Large intestine (tissue), 3 donors: ENCODE measurements around the gene UPB1. TPM values are rescaled to one million over a fixed set of nuclear protein-coding genes. Genes with fewer than 3 reads are reported as not detected.

Experiments
- DNase-seq, 2 donors: peaks; one replicate each; pipeline versions ENCODE4 v3.0.0 to v3.0.0-alpha.2; 2013
- H3K27ac ChIP-seq: one replicate; pipeline ENCODE4 v1.5.1; 2013; ENCODE audit warnings: low read length
- H3K27me3 ChIP-seq: 2 replicates; pipeline ENCODE4 v1.6.1; 2013; ENCODE audit warnings: low read length; ENCODE audit not compliant: control insufficient read depth, insufficient read depth
- H3K36me3 ChIP-seq: 2 replicates; pipeline ENCODE4 v1.6.1; 2013; ENCODE audit warnings: low read length; ENCODE audit not compliant: control insufficient read depth, insufficient read depth
- H3K4me1 ChIP-seq: one replicate; pipeline ENCODE4 v1.6.1; 2013; ENCODE audit warnings: low read length; ENCODE audit not compliant: control insufficient read depth, insufficient read depth
- H3K4me3 ChIP-seq: one replicate; pipeline ENCODE4 v1.5.1; 2013; ENCODE audit warnings: low read length
- H3K9me3 ChIP-seq: one replicate; pipeline ENCODE4 v1.6.1; 2013; ENCODE audit warnings: mild to moderate bottlenecking, low read depth, low read length, moderate library complexity; ENCODE audit not compliant: control insufficient read depth
- WGBS: methylation state at CpG from one replicate; pipeline ENCODE4 v1.1.5; 2013; ENCODE audit warnings: low lambda C conversion rate; ENCODE audit not compliant: insufficient coverage; 5-methylcytosine and 5-hydroxymethylcytosine counted together
- polyA plus RNA-seq: library from polyadenylated mRNA; unstranded; fragments of 120-200 nt; gene quantifications from one replicate; pipeline ENCODE4 v1.2.1, GENCODE V29; 2013

The UPB1 gene
- polyA plus RNA-seq, 1 donor: 12.2 TPM

- H3K4me1 ChIP-seq: peaks cover 41% of the 10 kb centered on the region
These were observed 60.3 kb downstream of the UPB1 start, which contains the start of gene SNRPD3 for GRCh38 chr22:24555165-24556039. TSS of gene SNRPD3 (plus strand) at chr22:24555999. CDS start at chr22:24557675, 1,676 bp downstream.

GRCh38 chr22:24559471-24559870, 64.3 kb downstream of the UPB1 start:
- Histone ChIP-seq H3K4me1 (peaks cover 21% of the 10 kb centered on the region), H3K27ac (no peak overlapping the region), H3K9me3 (no peaks in the 10 kb centered on the region), H3K27me3 (no peaks in the 10 kb centered on the region), H3K4me3 (no peak overlapping the region), H3K36me3 (peaks cover 40% of the 10 kb centered on the region)
- no peak for DNase-seq
- WGBS: no CpG with 5 or more reads among the region's 4 CpGs

More at GRCh38 chr22:24555165-24556039, 60.3 kb downstream of the UPB1 start, which contains the start of gene SNRPD3:
- no peaks in the 10 kb centered on the region for H3K27me3 ChIP-seq
- peak within 1 kb of the TSS; percentile 96 for H3K27ac ChIP-seq
- no CpG with 5 or more reads among the region's 59 CpGs for WGBS
- H3K36me3 ChIP-seq: peaks cover 39% of the 10 kb centered on the region
- peak; percentile 99 for DNase-seq
- H3K4me3 ChIP-seq: peak within 1 kb of the TSS; percentile 93
- no peaks in the 10 kb centered on the region for H3K9me3 ChIP-seq

GRCh38 chr22:24563246-24563645, 68.1 kb downstream of the UPB1 start:
- peaks cover 53% of the 10 kb centered on the region for H3K36me3 ChIP-seq
- H3K4me1 ChIP-seq: peaks cover 20% of the 10 kb centered on the region
- H3K27me3 ChIP-seq: no peaks in the 10 kb centered on the region
- no peak for DNase-seq
- H3K4me3 ChIP-seq: no peak overlapping the region
- peak overlapping the region; percentile 72 for H3K27ac ChIP-seq
- WGBS: no CpG with 5 or more reads among the region's 2 CpGs
- no peaks in the 10 kb centered on the region for H3K9me3 ChIP-seq

GRCh38 chr22:24564376-24565058, 69.4 kb downstream of the UPB1 start:
- peaks cover 20% of the 10 kb centered on the region for H3K4me1 ChIP-seq
- peaks cover 52% of the 10 kb centered on the region for H3K36me3 ChIP-seq
- no peaks in the 10 kb centered on the region for H3K27me3 ChIP-seq
- H3K4me3 ChIP-seq: no peak overlapping the region
- H3K9me3 ChIP-seq: no peaks in the 10 kb centered on the region
- DNase-seq: peak; percentile 70 to 74
- WGBS: no CpG with 5 or more reads among the region's 2 CpGs
- peak overlapping the region; percentile 72 for H3K27ac ChIP-seq

- Histone ChIP-seq H3K4me1 (peaks cover 20% of the 10 kb centered on the region), H3K4me3 (no peak overlapping the region), H3K36me3 (peaks cover 55% of the 10 kb centered on the region), H3K27me3 (no peaks in the 10 kb centered on the region), H3K9me3 (no peaks in the 10 kb centered on the region), H3K27ac (peak overlapping the region; percentile 72)
- no CpG with 5 or more reads among the region's 2 CpGs for WGBS
- DNase-seq: no peak
These were observed 69.9 kb downstream of the UPB1 start for GRCh38 chr22:24565077-24565476.

- Histone ChIP-seq H3K27ac (no peak overlapping the region), H3K9me3 (no peaks in the 10 kb centered on the region), H3K36me3 (peaks cover 59% of the 10 kb centered on the region), H3K27me3 (no peaks in the 10 kb centered on the region), H3K4me3 (no peak overlapping the region), H3K4me1 (peaks cover 20% of the 10 kb centered on the region)
- WGBS: no CpG with 5 or more reads among the region's 8 CpGs
- DNase-seq: no peak
These were observed 71.9 kb downstream of the UPB1 start for GRCh38 chr22:24566899-24567511.

- Histone ChIP-seq H3K4me1 (peaks cover 20% of the 10 kb centered on the region), H3K36me3 (peaks cover 65% of the 10 kb centered on the region), H3K27ac (no peak overlapping the region), H3K4me3 (no peak overlapping the region), H3K27me3 (no peaks in the 10 kb centered on the region), H3K9me3 (no peaks in the 10 kb centered on the region)
- no peak for DNase-seq
- no CpG with 5 or more reads among the region's 10 CpGs for WGBS
These were observed 72.5 kb downstream of the UPB1 start for GRCh38 chr22:24567668-24568067.

GRCh38 chr22:24571266-24571665, 76.1 kb downstream of the UPB1 start:
- Histone ChIP-seq H3K9me3 (no peaks in the 10 kb centered on the region), H3K27me3 (no peaks in the 10 kb centered on the region), H3K27ac (no peak overlapping the region), H3K36me3 (peaks cover 74% of the 10 kb centered on the region), H3K4me1 (peaks cover 3% of the 10 kb centered on the region), H3K4me3 (no peak overlapping the region)
- no peak for DNase-seq
- WGBS: 100% methylated on average over 1 of the region's 7 CpGs

- WGBS: 50% methylated on average over 1 of the region's 1 CpG
- DNase-seq: peak in 1 of 2 donors; percentile 73
- H3K27ac ChIP-seq: peak overlapping the region; percentile 30
- H3K27me3 ChIP-seq: no peaks in the 10 kb centered on the region
- H3K9me3 ChIP-seq: no peaks in the 10 kb centered on the region
- peaks cover 34% of the 10 kb centered on the region for H3K4me1 ChIP-seq
- peaks cover 32% of the 10 kb centered on the region for H3K36me3 ChIP-seq
- no peak overlapping the region for H3K4me3 ChIP-seq
These were observed 81.6 kb downstream of the UPB1 start for GRCh38 chr22:24576778-24577177.
